ENCODE results near the gene TFAP2A. TPM values are rescaled to one million over a fixed set of nuclear protein-coding genes. Genes with fewer than 3 reads are reported as not detected.

Gene TFAP2A
- total RNA-seq, 2 donors from 2014 or later = 0.27 to 0.99 TPM

GRCh38 chr6:10448096-10448495, 33.2 kb upstream of the TFAP2A start:
- intact Hi-C loops (cut with DNase I) = no loop called here
- Histone ChIP-seq H3K9ac (ENCODE audit: low read depth in 2 of 2, low read length in 2 of 2) (no peak overlapping the region), H3K36me3 (no peaks in the 10 kb centered on the region), H3K9me3 (no peaks in the 10 kb centered on the region), H3K4me3 (no peak overlapping the region), H3K27me3 (no peaks in the 10 kb centered on the region), H3K27ac (no peak overlapping the region), H3K4me1 (no peaks in the 10 kb centered on the region)
- no peak for TF ChIP-seq CTCF (IDR thresholded peaks at IDR 0.05)
- DNase-seq = no peak

- Histone ChIP-seq H3K9ac (ENCODE audit: low read depth in 2 of 2, low read length in 2 of 2) (no peak overlapping the region), H3K4me1 (no peaks in the 10 kb centered on the region), H3K4me3 (no peak overlapping the region), H3K36me3 (no peaks in the 10 kb centered on the region), H3K9me3 (no peaks in the 10 kb centered on the region), H3K27me3 (no peaks in the 10 kb centered on the region), H3K27ac (no peak overlapping the region)
- intact Hi-C loops (cut with DNase I) = no loop called here
- TF ChIP-seq CTCF (IDR thresholded peaks at IDR 0.05) = no peak
- no peak for DNase-seq
Observed at GRCh38 chr6:10446548-10446947, 31.7 kb upstream of the TFAP2A start.

GRCh38 chr6:10441655-10442009, 26.8 kb upstream of the TFAP2A start:
- Histone ChIP-seq H3K27ac (no peak overlapping the region), H3K4me1 (no peaks in the 10 kb centered on the region), H3K36me3 (no peaks in the 10 kb centered on the region), H3K9ac (ENCODE audit: low read depth in 2 of 2, low read length in 2 of 2) (no peak overlapping the region), H3K27me3 (no peaks in the 10 kb centered on the region), H3K9me3 (no peaks in the 10 kb centered on the region), H3K4me3 (no peak overlapping the region)
- TF ChIP-seq CTCF (IDR thresholded peaks at IDR 0.05) = no peak
- no peak for DNase-seq
- intact Hi-C loops (cut with DNase I) = no loop called here

- no peak overlapping the region for H3K4me3 ChIP-seq
- no peaks in the 10 kb centered on the region for H3K36me3 ChIP-seq
- DNase-seq = no peak
- TF ChIP-seq CTCF (IDR thresholded peaks at IDR 0.05) = no peak
- H3K9me3 ChIP-seq = no peaks in the 10 kb centered on the region
- H3K27ac ChIP-seq = no peak overlapping the region
- no peaks in the 10 kb centered on the region for H3K4me1 ChIP-seq
- H3K27me3 ChIP-seq = no peaks in the 10 kb centered on the region
- intact Hi-C loops (cut with DNase I) = no loop called here
- H3K9ac ChIP-seq (ENCODE audit: low read depth in 2 of 2, low read length in 2 of 2) = no peak overlapping the region
Observed at GRCh38 chr6:10441004-10441654, 26.3 kb upstream of the TFAP2A start.

GRCh38 chr6:10437891-10438290, 23.0 kb upstream of the TFAP2A start:
- Histone ChIP-seq H3K9ac (ENCODE audit: low read depth in 2 of 2, low read length in 2 of 2) (no peak overlapping the region), H3K4me1 (no peaks in the 10 kb centered on the region), H3K27ac (no peak overlapping the region), H3K9me3 (no peaks in the 10 kb centered on the region), H3K4me3 (no peak overlapping the region), H3K36me3 (no peaks in the 10 kb centered on the region), H3K27me3 (no peaks in the 10 kb centered on the region)
- intact Hi-C loops (cut with DNase I) = loop anchor here (10.0 kb wide), 3 partner anchors 183 to 1453 kb away; no protein-coding TSS in a partner anchor
- no peak for DNase-seq
- no peak for TF ChIP-seq CTCF (IDR thresholded peaks at IDR 0.05)
